ENCODE results near the gene TBC1D2B. TPM values are rescaled to one million over a fixed set of nuclear protein-coding genes. Genes with fewer than 3 reads are reported as not detected.

TBC1D2B gene
- total and polyA plus RNA-seq, 4 donors: 9.8 to 109 (median 53.2) TPM

DNA sequence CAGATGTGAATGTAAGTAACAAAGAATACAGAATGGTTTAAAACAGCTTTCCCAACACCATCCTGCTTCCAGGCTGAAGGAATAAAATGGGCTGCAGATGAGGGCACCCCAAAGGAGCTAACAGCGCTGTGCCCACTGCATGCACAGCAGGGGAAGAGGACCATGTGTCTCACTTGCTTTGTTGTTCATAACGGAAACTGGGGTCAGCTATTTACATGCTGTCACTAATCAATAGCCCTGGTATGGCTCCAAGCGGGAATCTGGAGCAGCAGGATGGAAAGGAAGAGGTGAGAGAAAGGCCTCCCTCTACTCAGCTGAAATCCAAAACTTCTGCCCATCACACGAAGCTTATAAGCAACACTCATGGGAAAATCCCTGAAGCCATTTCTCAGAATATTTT, 67.4 kb downstream of the TBC1D2B start:
- no peak for DNase-seq
- Histone ChIP-seq H3K4me3 (ENCODE audit: low read length in 2 of 2) (no peak overlapping the region), H3K4me1 (ENCODE audit: control insufficient read depth in 1 of 2, insufficient read depth in 2 of 2, low read length in 2 of 2) (no peaks in the 10 kb centered on the region), H3K27ac (ENCODE audit: low read depth in 1 of 2, low read length in 2 of 2) (no peak overlapping the region), H3K9me3 (ENCODE audit: control insufficient read depth, low read length) (no peaks in the 10 kb centered on the region), H3K27me3 (ENCODE audit: control insufficient read depth in 1 of 2, insufficient read depth in 2 of 2, low read length in 1 of 2) (no peaks in the 10 kb centered on the region), H3K36me3 (ENCODE audit: control insufficient read depth in 1 of 2, insufficient read depth in 2 of 2, low read length in 1 of 2) (no peaks in the 10 kb centered on the region)
- ATAC-seq (ENCODE audit: low FRiP score): no peak
- intact Hi-C loops (cut with DNase I): no loop called here
- 89 to 92% methylated on average over 4 of the region's 4 CpGs for WGBS, 2 donors

- H3K9me3 ChIP-seq (ENCODE audit: control insufficient read depth, low read length): no peaks in the 10 kb centered on the region
- ATAC-seq (ENCODE audit: low FRiP score) (peak; percentile 74), DNase-seq (peak; percentile 83 to 91)
- H3K36me3 ChIP-seq (ENCODE audit: control insufficient read depth in 1 of 2, insufficient read depth in 2 of 2, low read length in 1 of 2): no peaks in the 10 kb centered on the region
- 62 to 63% methylated on average over 17 of the region's 17 CpGs for WGBS, 2 donors
- H3K27ac ChIP-seq (ENCODE audit: low read depth in 1 of 2, low read length in 2 of 2): no peak overlapping the region
- intact Hi-C loops (cut with DNase I): loop anchor here (5.0 kb wide), 2 partner anchors 59 to 69 kb away; partner anchors contain the start of gene TBC1D2B (in 1 of the 2)
- H3K4me3 ChIP-seq (ENCODE audit: low read length in 2 of 2): no peak overlapping the region
- H3K4me1 ChIP-seq (ENCODE audit: control insufficient read depth in 1 of 2, insufficient read depth in 2 of 2, low read length in 2 of 2): no peaks in the 10 kb centered on the region
- no peaks in the 10 kb centered on the region for H3K27me3 ChIP-seq (ENCODE audit: control insufficient read depth in 1 of 2, insufficient read depth in 2 of 2, low read length in 1 of 2)
These were observed 69.3 kb downstream of the TBC1D2B start for GRCh38 chr15:78007964-78008886.

DNA sequence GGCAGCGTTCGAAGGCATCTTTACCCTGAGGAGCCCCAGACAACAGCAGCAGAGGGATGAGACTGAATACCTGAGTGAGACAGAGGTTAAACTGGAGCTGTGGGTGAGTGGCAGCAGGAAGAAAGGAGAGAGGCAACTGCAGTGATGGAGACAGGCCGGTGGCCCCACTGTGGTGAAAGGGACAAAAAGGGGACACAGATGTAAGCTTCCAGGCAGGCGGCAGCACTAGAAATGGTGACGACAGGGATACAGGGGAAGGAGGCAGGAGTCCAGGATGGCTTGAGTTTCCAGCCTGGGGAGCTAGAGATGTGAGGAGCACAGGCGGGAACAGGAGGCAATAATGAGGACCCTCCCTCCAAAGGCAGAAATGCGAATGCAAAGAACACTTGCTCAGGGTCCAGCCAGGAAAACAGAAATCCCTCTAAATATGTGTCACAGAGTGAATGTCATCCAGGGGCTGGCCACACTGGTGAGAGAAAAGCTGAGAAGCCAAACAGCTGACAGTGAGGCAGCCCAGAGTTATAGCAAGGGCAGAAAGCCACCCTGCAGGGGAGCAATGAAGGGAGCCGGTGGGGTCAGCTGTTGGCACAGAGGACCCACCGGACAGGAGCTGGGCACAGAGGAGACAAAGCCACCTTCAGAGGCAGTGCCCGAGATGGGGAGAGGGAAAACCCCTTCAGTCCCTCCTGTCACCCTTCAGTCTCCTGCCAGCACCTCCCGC, 70.1 kb downstream of the TBC1D2B start:
- Histone ChIP-seq H3K27ac (ENCODE audit: low read depth in 1 of 2, low read length in 2 of 2) (no peak overlapping the region), H3K36me3 (ENCODE audit: control insufficient read depth in 1 of 2, insufficient read depth in 2 of 2, low read length in 1 of 2) (peaks cover 0 to 1% of the 10 kb centered on the region in 2 donors)

DNA sequence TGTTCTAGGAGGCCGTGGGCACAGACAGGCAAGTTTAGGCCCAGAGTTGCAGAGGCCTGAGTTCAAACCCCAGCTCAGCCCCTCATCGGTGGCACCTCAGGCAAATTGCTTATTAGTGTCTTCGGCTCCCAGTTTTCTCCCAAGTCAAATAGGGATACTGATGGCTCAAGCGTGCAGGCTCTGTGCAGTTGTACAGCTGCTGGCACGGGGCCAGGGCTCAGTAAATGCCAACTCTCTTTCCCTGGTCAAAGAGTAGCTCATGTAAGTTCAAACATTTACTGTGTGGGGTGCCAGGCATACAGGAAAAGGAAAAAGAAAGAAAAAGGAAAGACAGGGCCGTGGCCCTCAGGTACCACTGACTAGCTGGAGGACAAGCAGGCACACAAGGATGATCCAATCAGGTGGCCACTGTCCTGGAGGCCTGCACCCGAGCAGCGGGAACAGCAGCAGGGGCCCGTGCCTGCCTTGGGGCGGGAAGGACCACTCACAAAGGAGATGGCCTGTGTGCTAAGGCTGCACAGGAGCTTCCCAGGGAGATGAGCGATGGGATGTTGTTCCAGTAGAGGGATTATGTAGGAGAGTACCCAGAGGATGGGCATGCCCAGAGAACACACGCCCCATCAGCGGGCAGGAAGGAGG, 70.8 kb downstream of the TBC1D2B start:
- Histone ChIP-seq H3K9me3 (ENCODE audit: control insufficient read depth, low read length) (no peaks in the 10 kb centered on the region), H3K4me3 (ENCODE audit: low read length in 2 of 2) (no peak overlapping the region), H3K27me3 (ENCODE audit: control insufficient read depth in 1 of 2, insufficient read depth in 2 of 2, low read length in 1 of 2) (no peaks in the 10 kb centered on the region), H3K27ac (ENCODE audit: low read depth in 1 of 2, low read length in 2 of 2) (no peak overlapping the region), H3K36me3 (ENCODE audit: control insufficient read depth in 1 of 2, insufficient read depth in 2 of 2, low read length in 1 of 2) (peaks cover 0 to 1% of the 10 kb centered on the region in 2 donors), H3K4me1 (ENCODE audit: control insufficient read depth in 1 of 2, insufficient read depth in 2 of 2, low read length in 2 of 2) (no peaks in the 10 kb centered on the region)
- DNase-seq (peak in 1 of 2 donors; percentile 88), ATAC-seq (ENCODE audit: low FRiP score) (no peak)
- WGBS, 2 donors: 75 to 76% methylated on average over 13 of the region's 13 CpGs
- intact Hi-C loops (cut with DNase I): loop anchor here (5.0 kb wide), 2 partner anchors 61 to 71 kb away; partner anchors contain the start of gene TBC1D2B (in 1 of the 2)

More for the DNA sequence above, 70.1 kb downstream of the TBC1D2B start:
- ATAC-seq (ENCODE audit: low FRiP score) (no peak), DNase-seq (no peak)
- intact Hi-C loops (cut with DNase I): loop anchor here (5.0 kb wide), 2 partner anchors 60 to 70 kb away; partner anchors contain the start of gene TBC1D2B (in 1 of the 2)
- no peaks in the 10 kb centered on the region for H3K9me3 ChIP-seq (ENCODE audit: control insufficient read depth, low read length)
- no peak overlapping the region for H3K4me3 ChIP-seq (ENCODE audit: low read length in 2 of 2)
- no peaks in the 10 kb centered on the region for H3K27me3 ChIP-seq (ENCODE audit: control insufficient read depth in 1 of 2, insufficient read depth in 2 of 2, low read length in 1 of 2)
- no peaks in the 10 kb centered on the region for H3K4me1 ChIP-seq (ENCODE audit: control insufficient read depth in 1 of 2, insufficient read depth in 2 of 2, low read length in 2 of 2)
- 86 to 90% methylated on average over 11 of the region's 11 CpGs for WGBS, 2 donors

- intact Hi-C loops (cut with DNase I): loop anchor here (5.0 kb wide), 2 partner anchors 62 to 72 kb away; partner anchors contain the start of gene TBC1D2B (in 2 of the 2)
- no peaks in the 10 kb centered on the region for H3K9me3 ChIP-seq (ENCODE audit: control insufficient read depth, low read length)
- ATAC-seq (ENCODE audit: low FRiP score) (peak; percentile 88), DNase-seq (peak; percentile 84 to 93)
- H3K27ac ChIP-seq (ENCODE audit: low read depth in 1 of 2, low read length in 2 of 2): peak overlapping the region in 1 of 2 donors; percentile 26
- no peaks in the 10 kb centered on the region for H3K4me1 ChIP-seq (ENCODE audit: control insufficient read depth in 1 of 2, insufficient read depth in 2 of 2, low read length in 2 of 2)
- H3K4me3 ChIP-seq (ENCODE audit: low read length in 2 of 2): no peak overlapping the region
- WGBS, 2 donors: 3 to 9% methylated on average over 10 of the region's 10 CpGs
- H3K27me3 ChIP-seq (ENCODE audit: control insufficient read depth in 1 of 2, insufficient read depth in 2 of 2, low read length in 1 of 2): no peaks in the 10 kb centered on the region
- peaks cover 0 to 7% of the 10 kb centered on the region in 2 donors for H3K36me3 ChIP-seq (ENCODE audit: control insufficient read depth in 1 of 2, insufficient read depth in 2 of 2, low read length in 1 of 2)
These were observed 72.4 kb downstream of the TBC1D2B start for GRCh38 chr15:78004919-78005634.

GRCh38 chr15:78004222-78004727, 73.2 kb downstream of the TBC1D2B start:
- DNase-seq: peak in 1 of 2 donors; percentile 36
- Histone ChIP-seq H3K36me3 (ENCODE audit: control insufficient read depth in 1 of 2, insufficient read depth in 2 of 2, low read length in 1 of 2) (peaks cover 0 to 7% of the 10 kb centered on the region in 2 donors), H3K4me3 (ENCODE audit: low read length in 2 of 2) (no peak overlapping the region), H3K9me3 (ENCODE audit: control insufficient read depth, low read length) (no peaks in the 10 kb centered on the region), H3K4me1 (ENCODE audit: control insufficient read depth in 1 of 2, insufficient read depth in 2 of 2, low read length in 2 of 2) (no peaks in the 10 kb centered on the region), H3K27me3 (ENCODE audit: control insufficient read depth in 1 of 2, insufficient read depth in 2 of 2, low read length in 1 of 2) (no peaks in the 10 kb centered on the region), H3K27ac (ENCODE audit: low read depth in 1 of 2, low read length in 2 of 2) (no peak overlapping the region)
- no peak for ATAC-seq (ENCODE audit: low FRiP score)
- intact Hi-C loops (cut with DNase I): loop anchor here in 1 of 2 donors (5.0 kb wide), 1 partner anchor 73 kb away; the partner anchor contains the start of gene TBC1D2B
- 73 to 75% methylated on average over 9 of the region's 9 CpGs for WGBS, 2 donors

GRCh38 chr15:78003539-78004008, 73.9 kb downstream of the TBC1D2B start:
- ATAC-seq (ENCODE audit: low FRiP score): no peak
- no peaks in the 10 kb centered on the region for H3K27me3 ChIP-seq (ENCODE audit: control insufficient read depth in 1 of 2, insufficient read depth in 2 of 2, low read length in 1 of 2)
- H3K36me3 ChIP-seq (ENCODE audit: control insufficient read depth in 1 of 2, insufficient read depth in 2 of 2, low read length in 1 of 2): peaks cover 0 to 7% of the 10 kb centered on the region in 2 donors
- H3K9me3 ChIP-seq (ENCODE audit: control insufficient read depth, low read length): no peaks in the 10 kb centered on the region
- intact Hi-C loops (cut with DNase I): loop anchor here in 1 of 2 donors (5.0 kb wide), 1 partner anchor 74 kb away; the partner anchor contains the start of gene TBC1D2B
- no peaks in the 10 kb centered on the region for H3K4me1 ChIP-seq (ENCODE audit: control insufficient read depth in 1 of 2, insufficient read depth in 2 of 2, low read length in 2 of 2)
- DNase-seq: peak in 1 of 2 donors; percentile 10
- no peak overlapping the region for H3K27ac ChIP-seq (ENCODE audit: low read depth in 1 of 2, low read length in 2 of 2)
- no peak overlapping the region for H3K4me3 ChIP-seq (ENCODE audit: low read length in 2 of 2)
- 92 to 94% methylated on average over 13 of the region's 13 CpGs for WGBS, 2 donors
